ENCODE measurements around the gene CDA.
A peak's percentile ranks its signal among the peaks of the same experiment; 100 is the strongest.

CDA gene

DNA sequence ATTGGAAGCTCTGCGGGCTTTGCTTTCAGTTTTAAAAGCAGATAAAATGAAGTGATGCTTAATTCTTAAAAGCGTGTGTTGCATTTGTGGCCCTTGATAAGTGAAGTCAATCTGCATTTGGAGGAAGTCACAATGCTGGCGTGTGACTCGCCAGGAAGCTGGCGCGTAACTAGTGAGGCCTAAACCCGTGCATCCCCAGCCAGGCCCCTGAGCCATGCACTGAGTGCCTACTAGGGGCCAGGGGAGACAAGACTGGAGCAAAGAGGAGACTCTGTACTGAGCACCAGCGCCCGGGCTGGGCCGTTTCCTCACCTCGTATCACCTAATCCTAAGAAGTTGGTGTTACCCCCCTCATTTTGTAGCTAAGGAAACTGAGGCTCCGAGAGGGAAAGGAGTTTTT, 76.8 kb downstream of the CDA start:
- TF ChIP-seq, protein P1, sequence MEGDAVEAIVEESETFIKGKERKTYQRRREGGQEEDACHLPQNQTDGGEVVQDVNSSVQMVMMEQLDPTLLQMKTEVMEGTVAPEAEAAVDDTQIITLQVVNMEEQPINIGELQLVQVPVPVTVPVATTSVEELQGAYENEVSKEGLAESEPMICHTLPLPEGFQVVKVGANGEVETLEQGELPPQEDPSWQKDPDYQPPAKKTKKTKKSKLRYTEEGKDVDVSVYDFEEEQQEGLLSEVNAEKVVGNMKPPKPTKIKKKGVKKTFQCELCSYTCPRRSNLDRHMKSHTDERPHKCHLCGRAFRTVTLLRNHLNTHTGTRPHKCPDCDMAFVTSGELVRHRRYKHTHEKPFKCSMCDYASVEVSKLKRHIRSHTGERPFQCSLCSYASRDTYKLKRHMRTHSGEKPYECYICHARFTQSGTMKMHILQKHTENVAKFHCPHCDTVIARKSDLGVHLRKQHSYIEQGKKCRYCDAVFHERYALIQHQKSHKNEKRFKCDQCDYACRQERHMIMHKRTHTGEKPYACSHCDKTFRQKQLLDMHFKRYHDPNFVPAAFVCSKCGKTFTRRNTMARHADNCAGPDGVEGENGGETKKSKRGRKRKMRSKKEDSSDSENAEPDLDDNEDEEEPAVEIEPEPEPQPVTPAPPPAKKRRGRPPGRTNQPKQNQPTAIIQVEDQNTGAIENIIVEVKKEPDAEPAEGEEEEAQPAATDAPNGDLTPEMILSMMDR (IDR thresholded peaks at IDR 0.05; ENCODE audit: insufficient read depth, low read depth, low read length, missing control alignments): no peak
- DNase-seq (ENCODE audit: low read depth): no peak
- no peak overlapping the region for H3K4me3 ChIP-seq (ENCODE audit: low read length)

DNA sequence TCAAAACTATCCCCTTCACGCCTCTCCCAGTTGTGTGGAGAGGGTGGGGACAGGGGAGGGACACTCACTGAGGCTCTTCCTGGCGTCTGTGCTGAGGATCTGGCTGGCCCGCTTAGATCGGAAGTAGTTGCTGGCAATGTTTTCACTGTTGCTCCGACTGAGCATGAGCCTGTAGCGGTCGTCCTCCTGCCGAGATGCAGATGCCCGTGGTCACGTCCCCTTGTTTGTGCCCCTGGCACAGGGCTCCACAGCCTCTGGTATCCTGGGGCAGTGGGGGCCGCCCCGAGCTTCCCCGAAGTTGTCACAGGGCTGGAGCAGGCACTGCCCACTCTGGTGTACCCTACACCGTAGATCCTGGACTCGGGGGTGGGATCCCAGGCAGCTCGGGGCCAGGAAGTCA, 77.2 kb downstream of the CDA start:
- TF ChIP-seq, protein P1 (IDR thresholded peaks at IDR 0.05; ENCODE audit: insufficient read depth, low read depth, low read length, missing control alignments): no peak
- H3K4me3 ChIP-seq (ENCODE audit: low read length): no peak overlapping the region
- DNase-seq (ENCODE audit: low read depth): no peak

DNA sequence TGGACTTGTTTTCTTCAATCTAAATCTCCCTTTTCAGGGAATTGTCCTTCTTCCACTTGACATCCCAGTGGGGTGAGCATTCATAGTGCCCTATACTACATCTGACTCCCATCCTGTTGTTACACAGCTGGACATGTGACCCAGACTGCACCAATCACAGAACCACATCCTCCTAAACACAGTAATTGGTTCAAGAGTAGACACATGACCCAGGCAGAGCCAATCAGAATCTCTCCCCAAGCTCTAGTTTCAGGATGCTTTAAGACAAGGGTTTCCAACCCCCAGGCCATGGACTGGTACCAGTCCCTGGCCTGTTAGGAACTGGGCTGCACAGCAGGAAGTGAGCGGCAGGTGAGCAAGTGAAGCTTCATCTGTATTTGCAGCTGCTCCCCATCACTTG, 77.9 kb downstream of the CDA start:
- peak; percentile 20 for DNase-seq (ENCODE audit: low read depth)
- TF ChIP-seq, protein P1 (IDR thresholded peaks at IDR 0.05; ENCODE audit: insufficient read depth, low read depth, low read length, missing control alignments): no peak
- no peak overlapping the region for H3K4me3 ChIP-seq (ENCODE audit: low read length)

Data from epithelial cell of esophagus (primary cell).